HG03159 (cell line): ENCODE data around the gene ANKRD40CL.
"Not testable (repeated sequence)": the region's sequence is repeated elsewhere in the genome, so short reads cannot be mapped to it uniquely, and the experiment has no call there.

ENCODE experiments used
- ATAC-seq: cut with Tn5 transposase; IDR thresholded peaks from one replicate; pipeline ENCODE4 v1.9.1; 2021; ENCODE audit warnings: mild to moderate bottlenecking, moderate library complexity; ENCODE audit not compliant: unreplicated experiment

The ANKRD40CL gene, protein sequence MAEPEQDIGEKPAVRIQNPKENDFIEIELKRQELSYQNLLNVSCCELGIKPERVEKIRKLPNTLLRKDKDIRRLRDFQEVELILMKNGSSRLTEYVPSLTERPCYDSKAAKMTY

DNA sequence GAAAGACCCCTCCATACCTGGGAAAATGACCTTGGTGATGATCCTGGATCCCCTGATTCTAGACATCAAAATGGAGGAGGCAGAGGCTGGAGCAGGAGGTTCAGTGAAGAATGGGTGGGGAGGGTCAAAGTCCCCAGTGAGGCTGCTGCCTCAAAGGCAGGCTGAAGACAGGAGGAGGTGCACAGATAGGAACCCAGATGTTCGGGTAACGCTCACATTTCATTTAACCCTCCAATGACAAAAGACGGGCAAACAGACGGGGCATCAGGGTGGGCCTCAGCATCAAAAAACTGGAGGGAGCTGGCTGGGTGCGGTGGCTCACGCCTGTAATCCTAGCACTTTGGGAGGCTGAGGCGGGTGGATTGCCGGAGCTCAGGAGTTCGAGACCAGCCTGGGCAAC is at the start of gene ANKRD40CL:
ANKRD40CL (minus strand) TSS at position 73 of the 400 bp plus-strand sequence. CDS start 605 bp downstream, outside the sequence.
- ATAC-seq: no peak

DNA sequence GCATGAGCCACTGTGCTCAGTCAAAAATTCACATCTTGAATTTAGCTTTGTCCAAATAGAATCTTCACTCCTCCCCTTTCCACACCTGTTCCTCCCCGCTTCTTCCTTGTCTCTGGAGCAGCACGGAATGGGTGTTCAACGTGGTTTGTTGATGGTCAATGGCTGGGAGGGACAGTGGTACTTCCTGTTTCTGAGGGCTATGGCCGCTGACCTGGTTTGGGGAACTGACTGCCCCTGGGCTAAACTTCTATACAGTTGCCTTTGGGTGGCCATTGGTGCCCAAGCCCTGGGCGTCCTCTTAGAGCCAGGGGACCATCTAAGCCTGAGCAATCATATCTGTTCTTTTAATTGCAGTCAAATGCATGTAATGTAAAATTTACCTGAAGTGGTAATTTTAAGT is 49.0 kb upstream of the ANKRD40CL start:
- no peak for ATAC-seq

DNA sequence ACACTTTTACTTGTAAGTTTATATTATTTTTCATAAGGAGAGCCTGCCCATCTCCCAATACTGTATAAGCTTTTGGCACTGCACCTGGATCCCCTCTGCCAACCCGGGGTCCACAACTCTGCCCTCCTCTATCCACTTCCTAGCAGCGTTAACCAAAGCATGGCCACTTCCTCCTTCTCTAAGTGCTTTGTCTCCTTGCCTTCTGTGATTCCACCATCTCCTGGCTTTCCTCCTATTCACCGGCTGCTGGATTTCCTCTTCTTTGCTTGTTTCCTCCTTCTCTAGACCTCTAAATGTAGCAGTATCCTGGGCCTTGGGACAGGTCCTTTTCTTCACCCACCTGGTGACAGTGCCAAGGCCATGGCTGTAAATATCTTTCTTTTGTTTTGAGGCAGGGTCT is 48.1 kb upstream of the ANKRD40CL start:
- no peak for ATAC-seq

DNA sequence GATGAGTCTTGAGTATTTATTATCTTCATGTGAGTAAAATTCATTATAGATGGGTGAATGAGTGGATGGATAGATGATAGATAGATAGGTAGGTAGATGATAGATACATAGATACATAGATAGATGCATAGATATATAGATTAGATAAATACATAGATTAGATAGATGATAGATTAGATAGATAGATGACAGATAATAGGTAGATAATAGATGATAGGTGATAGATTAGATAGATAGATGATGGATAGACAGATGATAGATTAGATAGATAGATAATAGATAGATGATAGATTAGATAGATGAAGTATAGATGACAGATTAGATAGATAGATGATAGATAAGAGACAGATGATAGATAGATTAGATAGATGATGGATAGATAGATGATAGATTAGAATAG is 46.3 kb upstream of the ANKRD40CL start:
- no peak for ATAC-seq

DNA sequence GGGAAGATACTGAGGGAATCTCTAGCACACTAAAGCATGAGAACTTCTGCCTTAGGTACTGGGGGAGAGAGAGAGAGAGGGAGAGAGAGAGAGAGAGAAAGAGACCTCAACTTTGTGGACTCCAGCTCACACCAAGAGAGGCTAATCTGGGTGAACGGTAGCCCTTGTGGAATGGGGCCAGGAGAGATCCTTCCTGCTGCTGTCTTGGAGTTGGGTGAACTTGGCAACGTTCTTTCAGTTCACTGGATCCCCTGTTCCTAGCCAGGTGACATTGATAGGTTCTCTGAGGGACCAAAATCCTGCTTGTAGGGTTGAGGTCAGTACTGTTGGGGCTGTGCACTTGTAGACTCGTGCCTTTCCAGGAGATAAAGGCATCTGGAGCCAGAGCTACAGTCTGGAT is 41.6 kb upstream of the ANKRD40CL start:
- ATAC-seq: no peak

DNA sequence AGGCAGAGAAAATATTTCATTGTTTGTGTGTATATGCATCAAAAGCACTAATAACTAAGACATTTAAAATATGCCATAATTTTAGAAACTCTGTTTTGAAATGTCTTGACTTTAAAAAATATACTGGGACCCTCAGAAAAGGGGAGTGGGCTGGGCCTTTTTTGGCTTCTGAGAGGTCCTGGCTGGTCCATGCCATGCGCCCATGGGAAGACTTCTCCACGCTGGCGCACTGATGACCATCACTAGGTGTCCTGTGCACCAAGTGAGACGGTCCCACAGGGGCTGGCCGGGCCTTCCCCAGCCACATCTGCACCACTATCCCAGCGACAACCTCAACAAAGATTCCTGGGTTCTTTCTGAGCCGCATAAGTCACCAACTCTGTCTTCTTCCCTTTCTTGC is 41.1 kb upstream of the ANKRD40CL start:
- no peak for ATAC-seq

DNA sequence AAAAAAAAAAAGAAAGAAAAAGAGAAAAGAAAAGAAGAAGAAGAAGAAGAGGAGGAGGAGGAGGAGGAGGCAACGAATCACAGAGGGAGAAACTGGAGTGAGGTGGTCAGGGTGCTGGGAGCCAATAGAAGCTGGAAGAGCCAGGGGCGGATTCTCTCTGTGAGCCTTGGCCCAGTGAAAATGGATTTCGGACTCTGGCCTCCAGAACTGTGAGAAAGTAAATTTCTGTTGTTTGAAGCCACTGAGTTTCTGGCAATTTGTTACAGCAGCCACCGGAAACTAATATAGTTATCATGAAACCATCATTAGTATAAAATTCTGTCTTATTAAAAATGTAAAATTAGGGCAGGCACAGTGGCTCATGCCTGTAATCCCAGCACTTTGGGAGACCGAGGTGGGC is 40.4 kb upstream of the ANKRD40CL start:
- ATAC-seq: no peak

DNA sequence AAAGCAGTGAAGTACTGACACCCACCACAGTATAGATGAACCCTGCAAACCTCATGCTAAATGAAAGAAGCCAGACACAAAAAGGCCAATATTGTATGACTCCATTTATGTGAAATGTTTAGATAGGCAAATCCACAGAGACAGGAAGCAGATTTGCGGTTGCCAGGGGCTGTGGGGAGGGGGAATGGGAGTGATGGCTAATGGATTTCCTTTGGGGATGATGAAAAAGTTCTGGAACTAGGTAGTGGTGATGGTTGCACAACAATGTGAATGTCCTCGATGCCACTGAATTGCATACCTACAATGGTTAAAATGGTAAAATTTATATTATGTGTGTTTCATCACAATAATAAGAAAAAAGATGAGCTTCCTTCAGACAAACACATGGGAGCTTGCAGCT is 39.7 kb upstream of the ANKRD40CL start:
- no peak for ATAC-seq

DNA sequence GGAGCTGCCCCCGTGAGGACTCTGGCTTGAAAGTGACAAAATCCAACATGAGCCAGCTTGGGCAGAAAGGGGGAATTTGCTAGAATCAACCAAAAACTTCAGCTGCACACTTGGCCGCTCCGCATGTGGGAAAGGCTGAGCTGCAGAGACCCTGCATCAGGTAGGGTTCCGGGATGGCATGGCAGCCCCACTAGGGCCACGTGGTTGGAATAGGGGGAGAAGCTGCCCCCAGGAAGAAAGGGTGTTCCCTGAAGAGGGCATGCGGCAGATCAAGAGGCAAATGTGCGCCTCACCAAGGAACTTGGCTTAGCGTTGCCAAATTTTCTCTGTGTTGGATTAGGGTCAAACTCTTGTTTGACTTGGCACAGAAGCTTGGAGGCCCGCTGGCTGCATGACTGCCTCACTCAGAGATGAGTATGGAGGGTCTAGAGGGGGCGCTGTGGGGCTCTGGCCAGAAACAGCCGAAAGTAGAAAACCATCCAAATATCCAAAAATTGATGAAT is 38.9 kb upstream of the ANKRD40CL start:
- no peak for ATAC-seq

DNA sequence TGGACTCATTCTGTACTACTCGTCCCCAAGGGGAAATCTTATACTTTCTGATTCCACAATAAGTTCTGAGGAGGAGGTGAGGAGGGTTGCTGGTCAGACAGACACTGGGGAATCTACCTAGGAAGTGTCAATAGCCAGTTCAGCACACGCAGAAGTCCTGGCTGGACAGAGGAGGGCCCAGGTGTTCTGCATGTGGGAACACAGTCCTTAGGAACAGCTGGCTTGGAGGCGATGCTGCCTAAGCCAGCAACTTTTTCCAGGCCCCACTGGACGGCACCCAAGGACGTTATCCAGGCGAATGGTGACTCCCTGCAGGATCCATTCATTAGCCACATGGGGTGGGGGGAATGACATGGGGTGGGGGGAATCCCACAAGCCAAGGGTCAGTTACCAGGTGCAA is 38.2 kb upstream of the ANKRD40CL start:
- no peak for ATAC-seq

DNA sequence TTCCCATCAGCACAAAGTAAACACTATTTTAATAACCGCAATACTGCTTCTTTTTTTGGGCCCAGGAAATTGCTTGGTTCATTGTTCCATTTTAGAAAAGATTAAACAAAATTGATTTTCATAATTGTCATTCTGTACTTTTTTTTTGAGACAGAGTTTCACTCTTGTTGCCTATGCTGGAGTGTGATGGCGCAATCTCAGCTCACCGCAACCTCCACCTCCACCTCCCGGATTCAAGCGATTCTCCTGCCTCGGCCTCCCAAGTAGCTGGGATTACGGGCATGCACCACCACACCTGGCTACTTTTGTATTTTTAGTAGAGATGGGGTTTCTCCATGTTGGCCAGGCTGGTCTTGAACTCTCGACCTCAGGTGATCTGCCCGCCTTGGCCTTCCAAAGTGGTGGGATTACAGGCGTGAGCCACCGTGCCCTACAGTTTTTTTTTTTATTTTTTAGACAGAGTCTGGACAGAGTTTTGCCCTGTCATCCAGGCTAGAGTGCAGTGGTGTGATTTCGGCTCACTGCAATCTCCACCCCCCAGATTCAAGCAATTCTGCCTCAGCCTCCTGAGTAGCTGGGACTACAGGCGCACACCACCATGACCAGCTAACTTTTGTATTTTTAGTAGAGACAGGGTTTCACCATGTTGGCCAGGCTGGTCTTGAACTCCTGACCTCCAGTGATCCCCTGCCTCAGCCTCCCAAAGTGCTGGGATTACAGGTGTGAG is 37.6 kb upstream of the ANKRD40CL start:
- not testable (repeated sequence) for ATAC-seq

DNA sequence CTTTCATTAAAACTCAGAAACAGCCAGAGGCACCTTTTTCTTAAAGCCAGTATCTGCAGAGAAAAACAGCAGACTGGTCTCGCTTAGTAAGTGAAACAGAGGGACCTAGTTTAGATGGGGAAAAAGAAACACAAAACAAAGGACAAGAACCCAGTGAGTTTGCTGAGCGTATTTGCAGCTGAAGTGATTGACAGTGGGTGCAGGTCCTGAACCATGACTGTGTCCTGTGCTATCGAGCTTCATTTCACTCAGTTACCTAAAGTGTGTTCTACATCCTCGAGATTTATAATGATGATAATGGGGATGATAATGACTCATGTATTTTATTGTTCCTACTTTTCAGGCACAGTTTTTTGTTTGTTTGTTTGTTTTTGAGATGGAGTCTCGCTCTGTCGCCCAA is 36.4 kb upstream of the ANKRD40CL start:
- ATAC-seq: no peak

DNA sequence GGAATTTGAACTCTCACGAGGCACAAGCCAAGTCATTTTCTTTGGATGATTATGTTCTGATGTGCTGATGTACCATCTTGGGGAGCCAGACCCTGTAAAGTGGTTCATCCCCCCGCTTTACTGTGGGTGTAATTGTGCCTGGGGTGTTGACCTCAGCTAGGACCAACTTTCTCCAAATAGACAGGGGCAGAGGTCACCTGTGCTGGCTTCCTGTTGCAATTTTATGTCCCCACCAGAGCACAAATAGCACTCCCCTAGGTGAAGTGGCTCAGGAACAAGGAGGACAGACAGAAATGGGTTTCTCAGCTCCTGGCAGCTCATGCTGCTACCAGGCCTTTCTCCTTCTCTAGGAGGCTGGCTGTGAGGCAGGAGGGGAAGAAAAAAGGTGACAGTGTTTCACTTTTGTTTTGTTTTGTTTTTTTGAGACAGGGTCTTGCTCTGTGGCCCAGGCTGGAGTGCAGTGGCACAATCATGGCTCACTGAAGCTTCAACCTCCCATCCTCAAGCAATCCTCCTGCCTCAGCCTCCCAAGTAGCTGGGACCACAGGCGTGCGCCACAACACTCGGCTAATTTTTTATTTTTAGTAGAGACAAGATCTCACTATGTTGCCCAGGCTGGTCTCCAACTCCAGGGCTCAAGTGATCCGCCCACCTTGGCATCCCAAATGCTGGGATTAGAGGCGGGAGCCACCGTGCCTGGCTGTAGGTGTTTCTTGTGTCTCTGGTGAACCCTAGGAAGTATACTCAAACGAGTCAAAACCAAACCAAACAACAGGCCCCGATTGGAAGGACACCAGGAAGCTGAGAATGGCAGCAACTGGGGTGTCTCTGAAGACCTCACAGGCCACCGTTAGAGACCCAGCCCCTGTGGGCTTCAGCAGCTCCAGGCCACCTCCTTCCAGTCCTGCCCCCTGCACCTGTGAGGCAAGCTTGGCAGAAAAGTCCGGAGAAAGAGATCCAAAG is 35.6 kb upstream of the ANKRD40CL start:
- ATAC-seq: no peak

DNA sequence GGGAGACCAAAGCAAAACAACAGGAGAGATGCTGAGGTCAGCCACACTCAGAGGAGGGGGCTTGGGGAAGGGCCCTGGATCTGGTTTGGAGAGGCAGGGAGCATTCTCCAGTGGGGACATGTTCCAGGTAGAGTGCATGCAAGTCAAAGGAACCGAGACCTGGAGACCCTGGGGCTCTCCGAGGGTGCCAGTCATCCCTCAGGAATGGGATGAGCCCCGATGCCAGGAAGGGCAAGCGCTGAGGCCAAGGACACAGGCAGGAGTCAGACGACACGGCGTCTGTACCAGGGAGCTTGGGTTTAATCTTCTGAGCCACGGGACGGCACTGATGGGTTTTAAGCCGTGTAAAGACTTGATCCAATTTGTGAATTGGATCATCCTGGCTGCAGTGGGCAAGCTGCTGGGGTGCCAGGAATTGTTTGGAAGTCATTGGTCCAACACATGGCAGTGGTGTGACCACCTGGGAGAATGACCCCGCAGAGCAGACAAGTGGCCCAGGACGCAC is 32.9 kb upstream of the ANKRD40CL start:
- ATAC-seq: no peak

DNA sequence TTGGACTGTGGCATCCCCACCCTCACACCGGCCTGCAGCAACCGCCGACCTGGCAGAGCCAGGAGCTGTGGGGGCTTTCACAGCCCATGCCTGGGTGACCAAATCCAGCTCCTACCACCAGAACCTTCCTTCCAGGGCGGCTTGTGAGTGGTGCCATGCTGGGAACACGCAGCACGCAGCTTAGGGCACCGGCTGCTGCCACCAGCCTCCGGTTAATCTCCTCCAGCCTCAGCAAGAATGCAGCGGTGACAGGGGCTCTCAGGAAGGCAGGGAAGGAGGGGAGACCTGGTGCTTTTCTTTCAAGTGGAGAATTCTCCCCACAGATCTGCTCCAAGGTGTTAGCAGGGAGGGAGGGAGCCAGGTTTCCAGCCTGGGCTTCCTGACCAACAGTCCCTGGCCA is 32.3 kb upstream of the ANKRD40CL start:
- no peak for ATAC-seq

DNA sequence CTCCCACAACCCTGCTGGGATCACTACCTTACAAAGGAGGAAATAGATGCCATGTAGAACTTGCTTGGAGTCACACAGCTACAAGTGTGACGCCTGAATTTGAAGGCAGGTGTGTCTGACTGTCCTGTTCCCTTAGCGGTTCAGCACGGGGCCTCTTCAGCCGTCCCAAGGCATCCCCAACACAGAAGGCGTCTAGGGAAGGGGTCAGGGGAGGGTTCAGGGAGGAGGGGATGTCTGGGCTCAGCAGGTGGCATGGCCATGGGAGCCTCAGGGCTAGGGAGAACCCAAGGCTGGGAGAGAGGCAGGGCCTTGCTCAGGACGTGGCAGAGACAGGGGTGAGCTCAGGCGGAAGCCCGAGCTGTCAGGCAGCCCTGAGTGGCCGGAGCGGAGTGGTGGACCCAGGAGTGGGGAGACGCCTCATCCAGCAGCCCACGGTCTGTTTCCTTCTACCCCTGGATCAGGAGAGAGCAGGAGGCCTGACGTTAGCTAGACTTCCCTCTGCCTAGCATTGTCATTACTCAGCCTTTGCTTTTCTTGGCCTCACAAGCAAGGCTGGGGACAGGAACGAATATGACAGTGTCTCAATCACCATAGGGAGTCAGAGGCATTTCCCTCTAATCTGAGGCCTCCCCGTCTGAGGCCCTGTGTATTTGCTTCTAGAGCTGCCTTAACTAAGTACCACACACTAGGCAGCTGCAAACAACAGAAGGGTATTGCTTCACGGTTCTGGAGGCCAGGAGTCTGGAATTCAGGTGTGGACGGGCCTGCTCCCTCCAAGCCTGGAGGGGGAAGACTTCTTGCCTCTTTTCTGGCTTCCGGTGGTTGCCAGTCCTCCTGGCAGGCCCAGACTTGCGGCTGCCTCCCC is 31.3 kb upstream of the ANKRD40CL start:
- ATAC-seq: no peak

DNA sequence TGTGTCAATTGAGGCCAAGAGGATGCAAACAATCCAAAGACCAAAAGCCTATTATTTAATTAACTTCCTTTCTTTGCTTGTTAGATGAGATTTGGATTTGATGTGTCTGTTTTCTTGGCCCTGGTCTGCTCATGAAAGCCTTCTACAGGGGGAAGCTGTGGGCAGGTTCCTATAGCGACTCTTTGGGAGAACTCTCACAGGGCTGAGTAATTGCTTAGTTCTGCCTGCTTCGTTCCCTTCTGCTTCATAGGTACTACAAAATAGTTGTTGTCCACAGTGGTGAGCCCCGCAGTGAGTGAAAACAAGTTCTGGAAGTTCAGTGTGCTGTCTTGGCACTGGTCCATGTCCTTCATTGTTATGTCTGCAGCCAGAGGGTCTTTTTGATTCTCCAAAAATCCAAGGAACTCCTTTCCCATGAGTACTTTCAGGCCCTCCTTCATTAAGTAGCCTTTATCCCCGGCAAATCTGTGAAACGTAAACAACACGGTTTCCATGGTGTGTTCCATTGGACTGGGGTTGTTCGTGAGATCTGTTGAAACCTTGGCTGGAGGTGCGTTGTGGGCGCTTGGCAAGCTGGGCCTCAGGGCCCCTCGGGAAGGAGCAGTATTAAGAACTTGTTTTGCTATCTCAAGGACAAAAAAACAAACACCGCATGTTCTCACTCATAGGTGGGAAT is 30.0 kb upstream of the ANKRD40CL start:
- no peak for ATAC-seq

DNA sequence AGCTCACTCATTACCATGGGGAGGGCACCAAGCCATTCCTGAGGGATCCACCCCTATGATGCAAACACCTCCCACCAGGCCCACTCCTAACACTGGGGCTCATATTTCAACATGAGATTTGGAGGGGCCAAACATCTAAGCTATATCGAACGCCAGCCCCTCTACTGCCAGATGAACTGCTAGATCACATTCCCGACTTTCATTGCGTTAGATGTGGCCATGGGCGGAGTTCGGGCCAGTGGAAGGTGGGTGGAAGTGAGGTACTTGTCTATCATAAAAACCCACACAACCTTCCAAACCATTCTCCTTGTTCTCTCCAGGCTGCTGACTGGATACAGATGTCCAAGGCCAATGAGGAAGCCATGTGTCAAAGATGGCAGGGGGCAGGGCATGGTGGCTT is 27.0 kb upstream of the ANKRD40CL start:
- no peak for ATAC-seq

DNA sequence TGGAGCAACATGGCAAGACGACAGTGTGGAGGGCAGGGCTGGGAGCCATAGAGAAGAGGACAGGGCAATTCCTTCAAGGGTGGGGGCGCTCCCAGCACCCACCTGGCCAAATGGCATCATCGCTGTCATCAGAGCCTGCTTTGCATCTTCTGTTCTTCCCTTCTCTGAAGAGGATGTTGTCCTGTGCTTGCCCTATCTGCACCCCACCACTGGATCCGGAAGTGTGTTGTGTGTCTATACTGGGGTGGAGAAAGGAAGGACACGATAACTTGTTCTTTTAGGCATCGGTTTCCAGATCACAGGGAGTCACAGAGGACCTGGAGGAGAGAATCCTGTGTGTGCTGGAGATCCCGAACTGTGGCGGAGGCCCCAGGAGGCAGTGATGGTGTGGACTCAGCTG is 25.7 kb upstream of the ANKRD40CL start:
- ATAC-seq: no peak

DNA sequence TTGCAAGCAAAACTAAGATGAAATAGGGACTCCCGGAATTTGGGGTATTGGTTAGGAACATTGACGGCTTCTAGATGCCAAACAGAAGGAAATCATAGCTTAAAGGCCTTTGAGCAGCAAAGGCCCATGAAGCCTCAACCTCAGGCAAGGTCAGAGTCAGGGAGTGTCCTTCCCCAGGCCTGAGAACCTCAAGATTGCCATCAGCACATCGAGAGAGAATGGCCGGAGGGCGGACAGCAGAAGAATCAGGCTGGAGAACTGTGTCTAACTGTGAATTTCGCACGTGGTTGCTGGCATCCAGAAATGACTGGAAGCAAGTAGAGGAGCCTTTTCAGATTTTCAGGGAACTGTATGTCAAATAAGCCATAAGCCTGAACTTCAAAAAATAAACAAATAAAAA is 24.8 kb upstream of the ANKRD40CL start:
- ATAC-seq: no peak
